ENCODE results near the gene KRT23. TPM values are rescaled to one million over a fixed set of nuclear protein-coding genes. Genes with fewer than 3 reads are reported as not detected.

Gene KRT23
- total and polyA plus RNA-seq, 2 of the 13 experiments (the other 11 are each of a cell fraction or from before 2014, with no cell fraction given), result 24.7 to 51.1 TPM

DNA sequence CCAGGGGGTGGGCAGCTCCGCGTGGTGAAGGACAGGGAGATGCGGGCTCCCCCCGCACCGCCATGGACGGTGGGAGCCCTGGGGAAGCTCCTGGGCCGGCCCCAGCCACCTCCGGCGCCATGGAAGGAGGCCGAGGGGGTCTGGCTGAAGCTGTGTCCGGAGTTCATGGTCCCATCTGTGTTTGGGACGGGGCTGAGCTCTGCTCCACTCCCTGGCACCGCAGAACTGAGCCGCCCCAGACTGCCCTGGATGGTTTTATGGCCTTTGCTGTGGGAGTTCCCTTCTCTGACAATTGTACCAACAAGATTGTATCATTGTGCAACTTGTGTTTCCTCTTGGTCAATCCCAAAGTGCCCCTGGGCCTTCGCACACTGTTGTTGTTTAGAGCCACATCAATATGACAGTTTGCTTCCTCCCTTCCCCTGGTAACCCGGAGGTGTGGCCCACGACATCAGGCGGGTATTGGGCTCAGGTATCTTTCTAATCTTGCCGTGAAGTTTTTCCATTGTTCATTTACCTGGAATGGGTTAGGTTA lies 942 bp downstream of the KRT23 start (continued):
- 0 out of 2 replicates have a peak, but pooled peaks have one; percentile 42 for TF ChIP-seq ZNF772 (CRISPR knock-in tag; IDR thresholded peaks at IDR 0.05)
- 0 out of 2 replicates have a peak, but pooled peaks have one; percentile 16 for TF ChIP-seq ZSCAN21 (CRISPR knock-in tag; IDR thresholded peaks at IDR 0.05; ENCODE audit: borderline replicate concordance)
- peak; percentile 24 for TF ChIP-seq MED8 (CRISPR knock-in tag; IDR thresholded peaks at IDR 0.05; ENCODE audit: insufficient replicate concordance)
- TF ChIP-seq NR2F6 (IDR thresholded peaks at IDR 0.05), result no peak
- no peak for TF ChIP-seq NR2F6 (CRISPR knock-in tag; IDR thresholded peaks at IDR 0.05)
- no peak for TF ChIP-seq ZNF20 (CRISPR knock-in tag; IDR thresholded peaks at IDR 0.05)
- peak; percentile 40; the same call in 1 of the 2 replicates for TF ChIP-seq DR1 (CRISPR knock-in tag; IDR thresholded peaks at IDR 0.05)
- TF ChIP-seq, protein P1, sequence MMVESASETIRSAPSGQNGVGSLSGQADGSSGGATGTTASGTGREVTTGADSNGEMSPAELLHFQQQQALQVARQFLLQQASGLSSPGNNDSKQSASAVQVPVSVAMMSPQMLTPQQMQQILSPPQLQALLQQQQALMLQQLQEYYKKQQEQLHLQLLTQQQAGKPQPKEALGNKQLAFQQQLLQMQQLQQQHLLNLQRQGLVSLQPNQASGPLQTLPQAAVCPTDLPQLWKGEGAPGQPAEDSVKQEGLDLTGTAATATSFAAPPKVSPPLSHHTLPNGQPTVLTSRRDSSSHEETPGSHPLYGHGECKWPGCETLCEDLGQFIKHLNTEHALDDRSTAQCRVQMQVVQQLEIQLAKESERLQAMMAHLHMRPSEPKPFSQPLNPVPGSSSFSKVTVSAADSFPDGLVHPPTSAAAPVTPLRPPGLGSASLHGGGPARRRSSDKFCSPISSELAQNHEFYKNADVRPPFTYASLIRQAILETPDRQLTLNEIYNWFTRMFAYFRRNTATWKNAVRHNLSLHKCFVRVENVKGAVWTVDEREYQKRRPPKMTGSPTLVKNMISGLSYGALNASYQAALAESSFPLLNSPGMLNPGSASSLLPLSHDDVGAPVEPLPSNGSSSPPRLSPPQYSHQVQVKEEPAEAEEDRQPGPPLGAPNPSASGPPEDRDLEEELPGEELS (CRISPR knock-in tag; IDR thresholded peaks at IDR 0.05), result peak; percentile 79
- no peak for TF ChIP-seq HNRNPK (IDR thresholded peaks at IDR 0.05; ENCODE audit: low read depth, low read length, poor library complexity, severe bottlenecking)
- 0 out of 2 replicates have a peak, but pooled peaks have one; percentile 61 for TF ChIP-seq ARID2 (CRISPR knock-in tag; IDR thresholded peaks at IDR 0.05; ENCODE audit: borderline replicate concordance)
- TF ChIP-seq ZNF652 (CRISPR knock-in tag; IDR thresholded peaks at IDR 0.05; ENCODE audit: borderline replicate concordance, low read depth), result no peak
- no peak for TF ChIP-seq RARG (CRISPR knock-in tag; IDR thresholded peaks at IDR 0.05; ENCODE audit: low read depth)
- TF ChIP-seq, protein P2, sequence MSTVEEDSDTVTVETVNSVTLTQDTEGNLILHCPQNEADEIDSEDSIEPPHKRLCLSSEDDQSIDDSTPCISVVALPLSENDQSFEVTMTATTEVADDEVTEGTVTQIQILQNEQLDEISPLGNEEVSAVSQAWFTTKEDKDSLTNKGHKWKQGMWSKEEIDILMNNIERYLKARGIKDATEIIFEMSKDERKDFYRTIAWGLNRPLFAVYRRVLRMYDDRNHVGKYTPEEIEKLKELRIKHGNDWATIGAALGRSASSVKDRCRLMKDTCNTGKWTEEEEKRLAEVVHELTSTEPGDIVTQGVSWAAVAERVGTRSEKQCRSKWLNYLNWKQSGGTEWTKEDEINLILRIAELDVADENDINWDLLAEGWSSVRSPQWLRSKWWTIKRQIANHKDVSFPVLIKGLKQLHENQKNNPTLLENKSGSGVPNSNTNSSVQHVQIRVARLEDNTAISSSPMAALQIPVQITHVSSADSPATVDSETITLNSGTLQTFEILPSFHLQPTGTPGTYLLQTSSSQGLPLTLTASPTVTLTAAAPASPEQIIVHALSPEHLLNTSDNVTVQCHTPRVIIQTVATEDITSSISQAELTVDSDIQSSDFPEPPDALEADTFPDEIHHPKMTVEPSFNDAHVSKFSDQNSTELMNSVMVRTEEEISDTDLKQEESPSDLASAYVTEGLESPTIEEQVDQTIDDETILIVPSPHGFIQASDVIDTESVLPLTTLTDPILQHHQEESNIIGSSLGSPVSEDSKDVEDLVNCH (CRISPR knock-in tag; IDR thresholded peaks at IDR 0.05), result no peak
- peak; percentile 35; the same call in 1 of the 2 replicates for TF ChIP-seq TBX2 (CRISPR knock-in tag; IDR thresholded peaks at IDR 0.05; ENCODE audit: borderline replicate concordance)
- TF ChIP-seq ZNF781 (CRISPR knock-in tag; IDR thresholded peaks at IDR 0.05; ENCODE audit: borderline replicate concordance, not compliant biosample characterization), result no peak
- TF ChIP-seq GATA4 (IDR thresholded peaks at IDR 0.05; ENCODE audit: borderline replicate concordance, low read depth), result no peak
- TF ChIP-seq ZNF160 (CRISPR knock-in tag; IDR thresholded peaks at IDR 0.05), result no peak
- TF ChIP-seq SALL1 (CRISPR knock-in tag; IDR thresholded peaks at IDR 0.05), result peak; percentile 70
- TF ChIP-seq, protein P3, sequence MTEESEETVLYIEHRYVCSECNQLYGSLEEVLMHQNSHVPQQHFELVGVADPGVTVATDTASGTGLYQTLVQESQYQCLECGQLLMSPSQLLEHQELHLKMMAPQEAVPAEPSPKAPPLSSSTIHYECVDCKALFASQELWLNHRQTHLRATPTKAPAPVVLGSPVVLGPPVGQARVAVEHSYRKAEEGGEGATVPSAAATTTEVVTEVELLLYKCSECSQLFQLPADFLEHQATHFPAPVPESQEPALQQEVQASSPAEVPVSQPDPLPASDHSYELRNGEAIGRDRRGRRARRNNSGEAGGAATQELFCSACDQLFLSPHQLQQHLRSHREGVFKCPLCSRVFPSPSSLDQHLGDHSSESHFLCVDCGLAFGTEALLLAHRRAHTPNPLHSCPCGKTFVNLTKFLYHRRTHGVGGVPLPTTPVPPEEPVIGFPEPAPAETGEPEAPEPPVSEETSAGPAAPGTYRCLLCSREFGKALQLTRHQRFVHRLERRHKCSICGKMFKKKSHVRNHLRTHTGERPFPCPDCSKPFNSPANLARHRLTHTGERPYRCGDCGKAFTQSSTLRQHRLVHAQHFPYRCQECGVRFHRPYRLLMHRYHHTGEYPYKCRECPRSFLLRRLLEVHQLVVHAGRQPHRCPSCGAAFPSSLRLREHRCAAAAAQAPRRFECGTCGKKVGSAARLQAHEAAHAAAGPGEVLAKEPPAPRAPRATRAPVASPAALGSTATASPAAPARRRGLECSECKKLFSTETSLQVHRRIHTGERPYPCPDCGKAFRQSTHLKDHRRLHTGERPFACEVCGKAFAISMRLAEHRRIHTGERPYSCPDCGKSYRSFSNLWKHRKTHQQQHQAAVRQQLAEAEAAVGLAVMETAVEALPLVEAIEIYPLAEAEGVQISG (CRISPR knock-in tag; IDR thresholded peaks at IDR 0.05), result 0 out of 2 replicates have a peak, but pooled peaks have one; percentile 24
- peak; percentile 24 for TF ChIP-seq FOSL2 (CRISPR knock-in tag; IDR thresholded peaks at IDR 0.05)
- no peak for TF ChIP-seq AHR (CRISPR knock-in tag; IDR thresholded peaks at IDR 0.05)
- TF ChIP-seq POLR2A (IDR thresholded peaks at IDR 0.05; ENCODE audit: insufficient read depth in 1 of 2, low read depth in 2 of 2, low read length in 2 of 2), result peak; percentile 33 to 75; a peak in 2 of 4 replicates
- TF ChIP-seq, protein P4, sequence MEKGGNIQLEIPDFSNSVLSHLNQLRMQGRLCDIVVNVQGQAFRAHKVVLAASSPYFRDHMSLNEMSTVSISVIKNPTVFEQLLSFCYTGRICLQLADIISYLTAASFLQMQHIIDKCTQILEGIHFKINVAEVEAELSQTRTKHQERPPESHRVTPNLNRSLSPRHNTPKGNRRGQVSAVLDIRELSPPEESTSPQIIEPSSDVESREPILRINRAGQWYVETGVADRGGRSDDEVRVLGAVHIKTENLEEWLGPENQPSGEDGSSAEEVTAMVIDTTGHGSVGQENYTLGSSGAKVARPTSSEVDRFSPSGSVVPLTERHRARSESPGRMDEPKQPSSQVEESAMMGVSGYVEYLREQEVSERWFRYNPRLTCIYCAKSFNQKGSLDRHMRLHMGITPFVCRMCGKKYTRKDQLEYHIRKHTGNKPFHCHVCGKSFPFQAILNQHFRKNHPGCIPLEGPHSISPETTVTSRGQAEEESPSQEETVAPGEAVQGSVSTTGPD (CRISPR knock-in tag; IDR thresholded peaks at IDR 0.05), result no peak
